SK-N-SH (cell line): Measurements from ENCODE around the gene SLC51A. TPM values are rescaled to one million over a fixed set of nuclear protein-coding genes. Genes with fewer than 3 reads are reported as not detected.

ENCODE experiments used
- CTCF ChIA-PET: fragments of 300-600, 350-600 bp; formaldehyde crosslinking; extraction: SDS; loops from one replicate; lab custom pipeline; 2021; lab: Yijun Ruan, JAX
- POLR2A ChIA-PET: fragments of 350-600 bp; sonication (Branson Sonifier 250); formaldehyde crosslinking; extraction: SDS; loops from one replicate; lab custom pipeline; 2020; ENCODE audit warnings: antibody characterized with exemption, inconsistent platforms; lab: Yijun Ruan, JAX
- DNase-seq: peaks from one replicate; pipeline ENCODE4 v3.0.0; 2012
- H2AFZ ChIP-seq: fragments of 200-600 bp; sonication (generic); 2 replicates; pipeline ENCODE4 v1.8.1; 2016; ENCODE audit warnings: antibody characterized with exemption, mild to moderate bottlenecking, low read depth
- H3F3A ChIP-seq: fragments of 200-600 bp; sonication (generic); replicated peaks from 2 replicates; pipeline ENCODE3; 2016; ENCODE audit warnings: antibody characterized with exemption, mild to moderate bottlenecking; ENCODE audit not compliant: insufficient read depth
- H3K27ac ChIP-seq, 2 experiments: fragments of 200-500 bp in 1 of 2; fragments of 200-600 bp in 1 of 2; sonication (Bioruptor generic) in 1 of 2; sonication (generic), shearing (Covaris generic) in 1 of 2; 2 replicates each; pipeline versions ENCODE4 v1.5.1 to v1.6.1; 2014 to 2016; ENCODE audit warnings: low read depth in 2 of 2, inconsistent platforms in 1 of 2, low read length in 1 of 2, mild to moderate bottlenecking in 1 of 2, mixed read lengths in 1 of 2
- H3K27me3 ChIP-seq: fragments of 200-600 bp; sonication (generic), shearing (Covaris generic); 2 replicates; pipeline ENCODE4 v1.6.1; 2016; ENCODE audit warnings: mixed run types; ENCODE audit not compliant: insufficient read depth
- H3K36me3 ChIP-seq, 2 experiments: fragments of 200-500 bp in 1 of 2; fragments of 200-600 bp in 1 of 2; sonication (Bioruptor generic) in 1 of 2; sonication (generic) in 1 of 2; replicated peaks in 1 of 2; 2 replicates each; pipeline versions ENCODE3 to v1.5.1; 2014 to 2016; ENCODE audit warnings: low read length in 1 of 2, mild to moderate bottlenecking in 1 of 2; ENCODE audit not compliant: insufficient read depth in 2 of 2, control insufficient read depth in 1 of 2
- H3K4me1 ChIP-seq, 2 experiments: fragments of 200-500 bp in 1 of 2; fragments of 200-600 bp in 1 of 2; sonication (Bioruptor generic) in 1 of 2; sonication (generic), shearing (Covaris generic) in 1 of 2; 2 replicates each; pipeline versions ENCODE4 v1.5.1 to v1.6.1; 2014 to 2016; ENCODE audit warnings: low read depth in 1 of 2, low read length in 1 of 2, mixed run types in 1 of 2; ENCODE audit not compliant: insufficient read depth in 2 of 2, control insufficient read depth in 1 of 2
- H3K4me2 ChIP-seq: fragments of 200-600 bp; sonication (generic), shearing (Covaris generic); 2 replicates; pipeline ENCODE4 v1.6.1; 2017; ENCODE audit warnings: mixed run types
- H3K4me3 ChIP-seq, 2 experiments: fragments of 200-500 bp in 1 of 2; fragments of 200-600 bp in 1 of 2; sonication (Bioruptor generic) in 1 of 2; sonication (generic), shearing (Covaris generic) in 1 of 2; 2 replicates each; pipeline versions ENCODE4 v1.5.1 to v1.8.1; 2014 to 2016; ENCODE audit warnings: low read depth in 2 of 2, inconsistent platforms in 1 of 2, low read length in 1 of 2, mild to moderate bottlenecking in 1 of 2, mixed read lengths in 1 of 2, moderate library complexity in 1 of 2
- H3K79me2 ChIP-seq: fragments of 200-600 bp; sonication (generic); 2 replicates; pipeline ENCODE4 v1.8.1; 2017; ENCODE audit warnings: mild to moderate bottlenecking; ENCODE audit not compliant: insufficient read depth
- H3K9ac ChIP-seq: fragments of 200-600 bp; sonication (generic); 2 replicates; pipeline ENCODE4 v1.6.1; 2017; ENCODE audit warnings: mixed run types
- H3K9me2 ChIP-seq: fragments of 200-600 bp; sonication (generic); 2 replicates; pipeline ENCODE4 v1.6.1; 2017; ENCODE audit warnings: mixed run types
- H3K9me3 ChIP-seq: fragments of 200-600 bp; sonication (generic); 2 replicates; pipeline ENCODE4 v1.6.1; 2017; ENCODE audit warnings: mixed run types, mild to moderate bottlenecking, moderate library complexity
- H4K20me1 ChIP-seq: fragments of 200-600 bp; sonication (generic); 2 replicates; pipeline ENCODE4 v1.6.1; 2017; ENCODE audit warnings: mild to moderate bottlenecking, mixed run types; ENCODE audit not compliant: insufficient read depth
- ELF1 ChIP-seq: IDR thresholded peaks from 2 replicates; pipeline ENCODE4 v1.4.0; 2012
- EZH2phosphoT487 ChIP-seq: fragments of 200-600 bp; sonication (generic); IDR thresholded peaks from 2 replicates; pipeline ENCODE4 v1.6.1; 2017; ENCODE audit warnings: low read depth, mixed run types, mild to moderate bottlenecking, antibody characterized with exemption, moderate library complexity, borderline replicate concordance
- FOSL2 ChIP-seq: IDR thresholded peaks from 2 replicates; pipeline ENCODE4 v1.4.0; 2012; ENCODE audit warnings: low read depth, mild to moderate bottlenecking, moderate library complexity, borderline replicate concordance
- GATA2 ChIP-seq: sonication (generic); formaldehyde crosslinking; IDR thresholded peaks from 2 replicates; pipeline ENCODE4 v1.5.0; 2020; ENCODE audit warnings: mild to moderate bottlenecking, missing genetic modification reagents
- MEF2A ChIP-seq: IDR thresholded peaks from 2 replicates; pipeline ENCODE4 v1.4.0; 2012; ENCODE audit warnings: low read depth, borderline replicate concordance
- NRF1 ChIP-seq: IDR thresholded peaks from 2 replicates; pipeline ENCODE4 v1.6.1; 2012; ENCODE audit warnings: low read depth, mild to moderate bottlenecking, low read length
- RCOR1 ChIP-seq: fragments of 150-350 bp; IDR thresholded peaks from 2 replicates; pipeline ENCODE4 v1.6.1; 2017; ENCODE audit warnings: antibody characterized with exemption, low read length
- SIN3A ChIP-seq: IDR thresholded peaks from 2 replicates; pipeline ENCODE4 v1.6.1; 2012; ENCODE audit warnings: low read depth, mild to moderate bottlenecking, low read length, moderate library complexity, borderline replicate concordance
- TCF12 ChIP-seq: IDR thresholded peaks from 2 replicates; pipeline ENCODE4 v1.4.0; 2012
- YY1 ChIP-seq: IDR thresholded peaks from 2 replicates; pipeline ENCODE4 v1.4.0; 2012; ENCODE audit warnings: low read depth, mild to moderate bottlenecking
- WGBS: methylation state at CpG from one replicate; pipeline ENCODE4 v1.1.6; 2017; ENCODE audit warnings: low lambda C conversion rate; 5-methylcytosine and 5-hydroxymethylcytosine counted together
- polyA plus RNA-seq, 3 experiments: library from polyadenylated mRNA; depleted of rRNA; stranded (reverse); fragments of >200 nt; gene quantifications; 2 replicates each; pipeline ENCODE4 v1.2.3, GENCODE V29; 2012
- TF ChIP-seq, protein P1 (sequence below): IDR thresholded peaks from 2 replicates; pipeline ENCODE4; 2012
- TF ChIP-seq, protein P2 (sequence below): IDR thresholded peaks from 2 replicates; pipeline ENCODE4 v1.4.0; 2012; ENCODE audit warnings: low read depth, borderline replicate concordance
- TF ChIP-seq, protein P3 (sequence below): IDR thresholded peaks from 2 replicates; pipeline ENCODE4 v1.6.1; 2012; ENCODE audit warnings: mild to moderate bottlenecking, low read depth, low read length, moderate library complexity

The SLC51A gene
- polyA plus RNA-seq, 1 of the 3 experiments (the other 2 are of a cell fraction): not detected

DNA sequence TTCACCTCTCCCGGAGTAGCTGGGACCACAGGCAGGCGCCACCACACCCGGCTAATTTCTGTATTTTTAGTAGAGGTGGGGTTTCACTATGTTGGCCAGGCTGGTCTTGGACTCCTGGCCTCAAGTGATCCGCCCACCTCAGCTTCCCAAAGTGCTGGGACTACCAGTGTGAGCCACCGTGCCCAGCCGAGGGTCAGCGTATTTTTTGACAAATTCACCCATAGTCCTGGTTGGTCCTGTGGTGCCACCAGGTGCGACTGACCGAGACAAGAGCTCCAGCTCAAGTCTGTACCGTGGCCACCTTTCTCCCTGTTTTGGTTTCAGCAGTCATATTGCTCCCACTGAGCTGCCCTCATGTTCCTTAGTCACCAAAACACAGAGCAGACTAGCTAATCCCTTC, 8.8 kb downstream of the SLC51A start:
- no peaks in the 10 kb centered on the region for H3K79me2 ChIP-seq
- no peak for TF ChIP-seq RCOR1
- TF ChIP-seq MEF2A: no peak
- TF ChIP-seq TCF12: no peak
- TF ChIP-seq FOSL2: no peak
- TF ChIP-seq SIN3A: no peak
- TF ChIP-seq ELF1: no peak
- TF ChIP-seq NRF1: no peak
- TF ChIP-seq, all 33 proteins: peak for 0
- H4K20me1 ChIP-seq: no peaks in the 10 kb centered on the region
- no peak for DNase-seq
- H3K36me3 ChIP-seq: no peaks in the 10 kb centered on the region
- no peak overlapping the region for H3K9ac ChIP-seq
- no peaks in the 10 kb centered on the region for H3K27me3 ChIP-seq
- H3K4me3 ChIP-seq: no peak overlapping the region
- CTCF ChIA-PET: interaction anchor here (0.7 to 0.8 kb wide), 2 partner anchors 9 to 304 kb away, joined by 3 read pairs; no protein-coding TSS in a partner anchor
- H3K27ac ChIP-seq: no peak overlapping the region
- H3K4me1 ChIP-seq: no peaks in the 10 kb centered on the region; a peak in 1 of 4 replicates
- 90% methylated on average over 10 of the region's 10 CpGs for whole genome bisulfite sequencing
- POLR2A ChIA-PET: interaction anchor here (0.7 kb wide), 1 partner anchor 331 kb away, joined by 3 read pairs; no protein-coding TSS in a partner anchor
- H3K9me2 ChIP-seq: no peaks in the 10 kb centered on the region
- no peak overlapping the region for H2AFZ ChIP-seq
- H3F3A ChIP-seq: no peaks in the 10 kb centered on the region
- H3K9me3 ChIP-seq: no peaks in the 10 kb centered on the region
- no peak overlapping the region for H3K4me2 ChIP-seq

DNA sequence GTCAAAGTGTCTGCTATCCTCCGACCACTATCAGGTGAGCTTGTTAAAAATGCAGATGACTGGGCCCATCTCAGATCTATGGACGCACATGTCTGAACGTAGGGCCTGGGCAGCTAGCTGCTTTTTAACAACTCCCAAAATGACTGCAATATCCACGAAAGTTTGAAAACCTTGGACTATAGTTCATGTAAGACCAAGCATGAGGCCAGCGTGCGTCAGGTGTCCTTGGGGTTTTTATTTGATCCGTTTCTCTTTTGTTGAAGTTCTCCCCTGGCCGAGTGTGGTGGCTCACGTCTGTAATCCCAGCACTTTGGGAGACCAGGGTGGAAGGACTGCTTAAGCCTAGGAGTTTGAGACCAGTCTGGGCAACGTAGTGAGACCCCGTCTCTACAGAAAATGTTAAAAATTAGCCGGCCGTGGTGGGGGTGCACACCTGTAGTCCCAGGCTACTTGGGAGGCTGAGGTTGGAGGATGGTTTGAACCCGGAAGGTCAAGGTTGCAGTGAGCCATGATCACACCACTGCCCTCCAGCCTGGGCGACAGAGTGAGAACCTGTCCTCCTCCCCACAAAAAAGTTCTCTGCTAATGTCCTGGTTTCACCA, 9.5 kb downstream of the SLC51A start:
- Histone ChIP-seq H3K9ac (no peak overlapping the region), H2AFZ (no peak overlapping the region), H3K4me3 (no peak overlapping the region), H3K79me2 (no peaks in the 10 kb centered on the region), H4K20me1 (no peaks in the 10 kb centered on the region), H3K9me3 (no peaks in the 10 kb centered on the region), H3F3A (no peaks in the 10 kb centered on the region), H3K4me1 (no peaks in the 10 kb centered on the region; a peak in 1 of 4 replicates), H3K9me2 (no peaks in the 10 kb centered on the region), H3K27me3 (no peaks in the 10 kb centered on the region), H3K36me3 (no peaks in the 10 kb centered on the region), H3K27ac (no peak overlapping the region), H3K4me2 (no peak overlapping the region)
- TF ChIP-seq, protein P1, sequence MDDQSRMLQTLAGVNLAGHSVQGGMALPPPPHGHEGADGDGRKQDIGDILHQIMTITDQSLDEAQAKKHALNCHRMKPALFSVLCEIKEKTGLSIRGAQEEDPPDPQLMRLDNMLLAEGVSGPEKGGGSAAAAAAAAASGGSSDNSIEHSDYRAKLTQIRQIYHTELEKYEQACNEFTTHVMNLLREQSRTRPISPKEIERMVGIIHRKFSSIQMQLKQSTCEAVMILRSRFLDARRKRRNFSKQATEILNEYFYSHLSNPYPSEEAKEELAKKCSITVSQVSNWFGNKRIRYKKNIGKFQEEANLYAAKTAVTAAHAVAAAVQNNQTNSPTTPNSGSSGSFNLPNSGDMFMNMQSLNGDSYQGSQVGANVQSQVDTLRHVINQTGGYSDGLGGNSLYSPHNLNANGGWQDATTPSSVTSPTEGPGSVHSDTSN: no peak
- ChIA-PET POLR2A (no interaction called here), CTCF (no interaction called here)
- 88% methylated on average over 15 of the region's 15 CpGs for WGBS
- no peak for DNase-seq

DNA sequence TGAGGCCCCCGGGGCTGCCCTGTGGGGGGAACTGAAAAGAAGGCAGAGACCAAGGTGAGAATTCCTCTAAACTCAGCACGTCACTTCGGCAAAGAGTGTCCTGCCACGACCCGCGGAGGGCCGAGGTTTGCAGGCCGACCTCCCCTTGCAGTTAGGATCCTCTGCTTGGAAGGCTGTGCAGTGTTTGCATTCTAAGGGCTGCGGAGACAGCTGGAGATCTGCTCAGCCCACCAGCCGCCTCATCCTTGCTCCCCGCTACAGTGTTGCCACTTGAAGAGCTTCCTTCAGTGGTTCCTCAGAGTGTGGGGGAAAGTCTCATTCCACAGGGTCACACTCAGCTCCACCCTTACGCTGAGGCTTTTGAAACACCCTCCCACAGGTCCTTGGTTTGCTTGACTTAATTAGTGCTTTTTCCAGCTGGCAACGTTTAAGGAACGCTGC, 10.8 kb downstream of the SLC51A start:
- CTCF ChIA-PET: no interaction called here
- Histone ChIP-seq H3K4me3 (no peak overlapping the region), H3K27ac (no peak overlapping the region), H3K9me2 (no peaks in the 10 kb centered on the region), H3K4me2 (no peak overlapping the region), H3K36me3 (no peaks in the 10 kb centered on the region), H2AFZ (no peak overlapping the region), H3K79me2 (no peaks in the 10 kb centered on the region), H3K4me1 (no peaks in the 10 kb centered on the region; a peak in 1 of 4 replicates), H3K27me3 (no peaks in the 10 kb centered on the region), H4K20me1 (no peaks in the 10 kb centered on the region), H3K9me3 (no peaks in the 10 kb centered on the region), H3K9ac (no peak overlapping the region), H3F3A (no peaks in the 10 kb centered on the region)
- 75% methylated on average over 12 of the region's 14 CpGs for WGBS
- POLR2A ChIA-PET: no interaction called here
- no peak for DNase-seq
- TF ChIP-seq GATA2 (no peak), EZH2phosphoT487 (no peak), RCOR1 (no peak), YY1 (no peak), MEF2A (no peak), TCF12 (no peak), ELF1 (no peak), NRF1 (no peak)
- TF ChIP-seq, protein P1: no peak
- TF ChIP-seq, protein P2, sequence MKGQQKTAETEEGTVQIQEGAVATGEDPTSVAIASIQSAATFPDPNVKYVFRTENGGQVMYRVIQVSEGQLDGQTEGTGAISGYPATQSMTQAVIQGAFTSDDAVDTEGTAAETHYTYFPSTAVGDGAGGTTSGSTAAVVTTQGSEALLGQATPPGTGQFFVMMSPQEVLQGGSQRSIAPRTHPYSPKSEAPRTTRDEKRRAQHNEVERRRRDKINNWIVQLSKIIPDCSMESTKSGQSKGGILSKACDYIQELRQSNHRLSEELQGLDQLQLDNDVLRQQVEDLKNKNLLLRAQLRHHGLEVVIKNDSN: no peak
- TF ChIP-seq, protein P3, sequence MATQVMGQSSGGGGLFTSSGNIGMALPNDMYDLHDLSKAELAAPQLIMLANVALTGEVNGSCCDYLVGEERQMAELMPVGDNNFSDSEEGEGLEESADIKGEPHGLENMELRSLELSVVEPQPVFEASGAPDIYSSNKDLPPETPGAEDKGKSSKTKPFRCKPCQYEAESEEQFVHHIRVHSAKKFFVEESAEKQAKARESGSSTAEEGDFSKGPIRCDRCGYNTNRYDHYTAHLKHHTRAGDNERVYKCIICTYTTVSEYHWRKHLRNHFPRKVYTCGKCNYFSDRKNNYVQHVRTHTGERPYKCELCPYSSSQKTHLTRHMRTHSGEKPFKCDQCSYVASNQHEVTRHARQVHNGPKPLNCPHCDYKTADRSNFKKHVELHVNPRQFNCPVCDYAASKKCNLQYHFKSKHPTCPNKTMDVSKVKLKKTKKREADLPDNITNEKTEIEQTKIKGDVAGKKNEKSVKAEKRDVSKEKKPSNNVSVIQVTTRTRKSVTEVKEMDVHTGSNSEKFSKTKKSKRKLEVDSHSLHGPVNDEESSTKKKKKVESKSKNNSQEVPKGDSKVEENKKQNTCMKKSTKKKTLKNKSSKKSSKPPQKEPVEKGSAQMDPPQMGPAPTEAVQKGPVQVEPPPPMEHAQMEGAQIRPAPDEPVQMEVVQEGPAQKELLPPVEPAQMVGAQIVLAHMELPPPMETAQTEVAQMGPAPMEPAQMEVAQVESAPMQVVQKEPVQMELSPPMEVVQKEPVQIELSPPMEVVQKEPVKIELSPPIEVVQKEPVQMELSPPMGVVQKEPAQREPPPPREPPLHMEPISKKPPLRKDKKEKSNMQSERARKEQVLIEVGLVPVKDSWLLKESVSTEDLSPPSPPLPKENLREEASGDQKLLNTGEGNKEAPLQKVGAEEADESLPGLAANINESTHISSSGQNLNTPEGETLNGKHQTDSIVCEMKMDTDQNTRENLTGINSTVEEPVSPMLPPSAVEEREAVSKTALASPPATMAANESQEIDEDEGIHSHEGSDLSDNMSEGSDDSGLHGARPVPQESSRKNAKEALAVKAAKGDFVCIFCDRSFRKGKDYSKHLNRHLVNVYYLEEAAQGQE: no peak
